Inflammatory macrophage treated with lipopolysaccharide for 4 hours (primary cell): Measurements from ENCODE around the gene GUCY2C.

Experiments used
- DNase-seq: peaks from one replicate; pipeline ENCODE4 v3.0.0-alpha.2; 2020

The GUCY2C gene

GRCh38 chr12:14681625-14682024 lies 14.8 kb downstream of the GUCY2C start:
- DNase-seq: no peak

DNA sequence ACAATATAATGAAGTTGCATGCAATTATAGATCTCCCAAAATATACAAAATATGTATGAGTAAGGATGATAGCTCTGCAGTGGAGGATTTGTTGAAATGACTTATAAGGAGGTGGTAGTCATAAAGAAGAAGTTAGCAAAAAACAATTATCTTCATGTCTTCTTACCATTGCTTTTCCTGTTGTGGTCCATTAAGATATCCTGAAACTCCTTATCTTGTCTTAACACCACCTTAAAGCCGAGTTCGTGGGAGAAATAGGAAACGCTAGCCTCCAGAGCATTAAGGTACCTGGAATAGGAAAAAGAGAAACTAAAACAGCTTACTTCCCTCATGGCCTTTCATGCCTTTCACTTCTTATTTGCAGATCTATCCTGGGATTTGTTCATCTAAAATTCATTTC lies 15.2 kb downstream of the GUCY2C start:
- no peak for DNase-seq

DNA sequence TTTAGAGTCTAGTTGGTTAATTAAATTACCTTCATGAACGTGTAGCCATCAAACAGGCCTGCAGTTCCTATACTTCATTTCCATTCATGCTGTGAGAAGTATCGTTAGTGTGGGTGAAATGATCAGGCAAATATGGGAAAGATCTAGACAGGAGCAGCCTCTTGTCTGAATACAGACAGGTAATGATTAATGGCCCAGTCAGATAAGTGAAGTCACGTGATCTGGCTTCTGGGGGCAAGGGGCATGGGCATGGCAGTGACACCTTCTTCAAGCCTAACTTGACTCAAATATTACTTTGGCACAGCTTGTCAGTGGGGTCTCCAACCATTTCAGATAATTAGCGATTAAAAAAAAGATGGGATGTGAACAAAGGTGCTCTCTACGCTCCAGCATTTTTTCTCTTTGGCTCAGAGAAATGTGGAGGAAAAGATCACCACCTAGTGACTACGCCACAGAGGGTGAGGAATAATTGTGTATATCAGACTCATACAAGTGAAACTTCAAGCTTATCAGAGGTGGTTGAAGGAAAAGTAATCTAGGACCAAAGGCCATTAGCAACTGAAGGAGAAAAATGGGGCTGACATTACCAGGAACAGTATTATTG lies 17.8 kb downstream of the GUCY2C start:
- no peak for DNase-seq

DNA sequence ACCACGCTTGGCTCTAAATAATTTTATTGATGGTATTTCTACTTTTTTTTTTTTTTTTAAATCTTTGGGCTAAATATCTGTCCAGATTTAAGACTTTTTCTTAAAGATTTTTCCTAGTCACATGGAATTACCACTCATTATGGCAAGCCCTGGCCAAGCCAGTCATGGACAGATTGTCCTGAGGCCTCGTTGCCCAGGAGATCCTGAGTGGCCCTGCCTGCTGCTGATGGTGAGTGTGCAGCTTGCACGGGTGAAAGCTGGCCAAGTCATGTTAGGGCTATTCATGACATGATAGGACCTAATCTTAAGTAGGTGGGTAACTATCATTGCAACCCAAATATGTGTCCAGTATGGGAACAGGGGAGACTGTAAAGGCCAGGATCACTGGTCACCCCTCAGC lies 27.8 kb downstream of the GUCY2C start:
- no peak for DNase-seq

DNA sequence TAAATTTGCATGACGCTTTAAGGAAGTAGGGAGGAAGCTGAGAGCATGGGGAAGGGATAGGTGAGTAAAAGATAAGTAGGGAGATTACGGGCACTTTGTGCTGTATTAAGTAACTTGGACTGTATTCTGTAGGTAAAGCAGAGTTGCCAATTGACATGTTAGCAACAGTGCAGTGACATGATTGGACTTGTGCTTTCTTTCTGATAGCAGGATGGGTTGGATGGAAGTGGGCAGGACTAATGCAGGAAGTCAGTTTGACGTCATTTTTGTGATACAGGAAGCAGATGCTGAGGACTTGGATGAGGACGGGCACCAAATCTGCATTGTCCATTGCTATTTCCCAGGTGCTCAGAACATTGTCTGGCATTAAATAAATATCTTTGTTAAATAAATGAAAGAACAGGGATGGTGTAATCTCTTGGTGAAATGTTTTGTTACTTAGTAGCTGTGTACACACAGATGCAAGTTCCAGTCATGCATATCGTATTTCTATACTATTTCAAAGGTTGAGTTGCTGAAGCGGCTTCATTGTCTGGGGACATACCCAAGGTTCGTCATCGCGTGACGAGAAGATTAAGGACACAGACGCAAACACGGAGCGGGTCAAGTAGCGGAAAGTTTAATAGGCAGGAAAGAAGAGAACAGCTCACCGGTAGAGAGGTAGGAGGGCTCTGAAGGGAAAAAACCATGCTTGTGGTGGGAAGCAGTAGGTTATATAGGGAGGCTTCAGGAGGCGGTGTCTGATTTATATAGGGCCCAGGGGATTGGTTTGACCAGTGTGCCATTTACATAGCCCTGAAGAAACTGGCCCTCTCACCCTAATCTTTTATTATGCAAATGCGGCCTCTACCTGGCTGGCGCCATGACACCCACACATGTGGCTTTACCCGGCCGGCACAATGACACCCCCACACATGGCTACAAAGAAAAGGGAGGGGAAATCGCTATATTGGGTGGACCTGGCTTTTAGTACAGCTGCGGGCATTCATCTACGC lies 30.7 kb downstream of the GUCY2C start:
- DNase-seq: no peak

DNA sequence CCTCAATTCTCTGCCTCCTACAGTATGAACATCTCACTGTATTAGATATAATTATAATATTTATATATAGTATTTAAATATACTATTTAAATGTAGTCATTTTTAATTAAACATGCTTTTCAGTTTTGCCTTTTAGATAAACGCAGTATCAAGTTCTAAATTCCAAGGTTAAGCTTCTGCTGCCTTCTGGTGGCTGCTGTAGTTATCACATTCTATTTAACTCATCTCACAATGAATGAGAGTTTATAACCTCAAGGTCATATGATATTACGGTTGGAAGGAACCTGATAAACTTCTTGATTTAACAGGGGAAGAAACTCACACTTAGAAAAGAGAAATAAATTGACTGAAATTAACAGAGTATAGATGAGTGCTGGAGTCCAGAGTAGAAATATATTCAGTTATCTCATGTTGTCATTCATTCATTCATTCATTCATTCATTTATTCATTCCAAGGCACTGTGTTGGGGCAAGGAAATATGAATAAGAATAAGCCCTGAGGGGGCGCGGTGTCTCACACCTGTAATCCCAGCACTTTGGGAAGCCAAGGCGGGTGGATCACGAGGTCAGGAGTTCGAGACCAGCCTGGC lies 31.9 kb downstream of the GUCY2C start:
- peak; percentile 55 for DNase-seq

DNA sequence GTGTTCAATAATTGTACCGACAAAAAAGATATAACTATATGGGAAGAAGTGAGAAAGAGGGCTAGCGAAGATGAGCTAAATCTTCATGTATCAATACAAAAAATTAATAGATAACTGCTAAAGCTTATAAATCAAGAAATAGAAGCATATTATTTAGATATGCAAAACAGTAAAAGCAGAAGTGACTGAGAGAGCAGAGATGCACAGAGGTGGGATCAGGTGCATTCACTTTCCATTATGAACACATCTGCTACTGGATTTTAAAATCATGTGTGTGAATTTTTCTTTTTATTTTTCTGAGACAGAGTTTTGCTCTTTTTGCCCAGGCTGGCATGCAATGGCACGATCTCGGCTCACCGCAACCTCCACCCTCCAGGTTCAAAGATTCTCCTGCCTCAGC lies 33.4 kb downstream of the GUCY2C start:
- DNase-seq: no peak

DNA sequence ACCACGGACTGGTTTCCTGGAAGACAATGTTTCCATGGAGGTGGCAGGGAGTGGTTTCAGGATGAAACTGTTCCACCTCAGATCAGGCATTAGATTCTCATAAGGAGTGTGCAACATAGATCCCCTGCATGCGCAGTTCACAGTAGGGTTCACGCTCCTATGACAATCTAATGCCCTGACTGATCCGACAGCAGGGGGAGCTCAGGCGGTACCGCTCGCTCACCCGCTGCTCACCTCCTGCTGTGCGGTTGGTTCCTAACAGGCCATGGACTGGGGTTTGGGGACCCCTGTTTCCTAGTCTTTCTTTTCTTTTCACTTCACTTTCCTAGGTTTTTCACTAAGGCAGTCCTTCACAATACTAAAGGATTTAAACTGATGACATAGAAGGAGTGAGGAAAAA lies 39.6 kb downstream of the GUCY2C start:
- no peak for DNase-seq

- no peak for DNase-seq
Measured at GRCh38 chr12:14655284-14655683, 41.1 kb downstream of the GUCY2C start.

DNA sequence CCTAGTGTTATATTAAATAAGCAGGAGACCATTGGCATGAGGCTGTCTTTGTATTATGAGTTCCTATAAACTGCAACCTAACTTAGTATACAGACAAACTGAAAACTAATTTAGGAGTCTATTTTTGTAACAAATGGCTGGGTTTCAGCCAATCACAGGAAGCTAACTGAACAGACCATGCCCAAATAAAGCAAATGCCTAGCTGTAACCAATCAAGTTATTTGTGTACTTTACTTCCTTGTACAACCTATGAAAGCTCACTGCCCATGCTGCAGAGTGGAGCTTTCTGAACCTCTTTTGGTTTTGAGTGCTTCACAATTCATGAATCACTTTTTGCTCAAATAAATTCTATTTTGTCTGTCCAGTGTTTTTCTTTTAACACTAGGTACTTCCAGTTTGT lies 41.6 kb downstream of the GUCY2C start:
- DNase-seq: no peak

- DNase-seq: peak; percentile 8
Measured at GRCh38 chr12:14654416-14654815, 42.0 kb downstream of the GUCY2C start.

DNA sequence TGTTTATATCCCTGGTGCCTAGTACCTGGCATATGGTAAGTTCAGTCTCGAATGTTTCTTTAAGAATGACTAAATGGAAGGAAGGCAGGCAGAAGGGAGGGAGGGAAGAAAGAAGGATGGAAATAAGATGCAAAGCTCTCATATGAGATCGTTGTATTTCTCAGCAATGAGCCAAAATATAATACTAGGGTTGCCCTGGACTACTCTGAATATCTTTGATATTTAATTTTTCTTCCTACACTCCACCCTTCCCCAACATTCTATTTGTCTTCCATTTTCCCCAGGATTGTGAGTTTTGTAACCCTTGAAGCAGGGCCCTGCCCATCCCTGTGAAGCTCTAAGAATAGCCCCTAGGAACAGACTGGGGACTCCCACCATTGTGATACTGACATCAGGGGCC lies 43.9 kb downstream of the GUCY2C start:
- no peak for DNase-seq

GRCh38 chr12:14651371-14651770 lies 45.0 kb downstream of the GUCY2C start:
- no peak for DNase-seq

DNA sequence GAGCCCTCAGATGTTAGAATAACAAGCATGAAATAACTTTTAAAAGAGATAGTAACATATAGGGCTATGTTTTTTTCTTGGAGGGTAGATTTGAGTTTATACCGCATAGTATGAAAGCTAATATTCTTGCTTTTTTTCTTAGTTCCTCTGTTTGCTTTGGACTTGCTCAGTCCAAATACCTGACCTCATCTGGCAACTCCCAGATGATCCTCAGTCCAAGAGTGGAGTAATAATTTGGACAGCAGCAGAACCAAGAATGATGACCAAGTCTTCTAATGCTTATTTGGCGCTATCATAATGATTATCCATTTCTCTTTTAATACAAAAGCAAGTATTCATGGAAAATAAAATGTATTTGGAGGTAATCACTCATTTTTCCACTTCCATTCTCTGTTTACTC lies 45.6 kb downstream of the GUCY2C start:
- DNase-seq: no peak

- DNase-seq: no peak
Measured at GRCh38 chr12:14647028-14647750, 49.2 kb downstream of the GUCY2C start.

DNA sequence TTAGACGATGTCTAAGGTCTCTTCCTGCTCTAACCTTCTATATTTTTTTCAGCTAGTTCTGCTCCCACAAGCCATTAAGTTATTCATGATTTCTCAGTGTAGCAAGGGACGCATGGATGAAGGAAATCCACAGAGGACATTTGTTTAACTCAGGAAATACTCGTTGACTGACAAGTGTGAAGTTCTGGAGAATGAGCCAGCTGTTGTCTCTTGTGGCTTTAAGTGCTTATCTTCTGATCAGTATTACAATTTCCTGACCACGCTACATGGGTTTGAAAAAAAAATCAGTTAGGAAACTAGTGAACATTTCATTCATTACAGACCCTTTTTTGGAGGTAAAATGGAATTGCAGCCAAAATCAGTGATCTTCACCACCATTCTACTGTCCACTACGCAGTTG lies 53.1 kb downstream of the GUCY2C start:
- no peak for DNase-seq

DNA sequence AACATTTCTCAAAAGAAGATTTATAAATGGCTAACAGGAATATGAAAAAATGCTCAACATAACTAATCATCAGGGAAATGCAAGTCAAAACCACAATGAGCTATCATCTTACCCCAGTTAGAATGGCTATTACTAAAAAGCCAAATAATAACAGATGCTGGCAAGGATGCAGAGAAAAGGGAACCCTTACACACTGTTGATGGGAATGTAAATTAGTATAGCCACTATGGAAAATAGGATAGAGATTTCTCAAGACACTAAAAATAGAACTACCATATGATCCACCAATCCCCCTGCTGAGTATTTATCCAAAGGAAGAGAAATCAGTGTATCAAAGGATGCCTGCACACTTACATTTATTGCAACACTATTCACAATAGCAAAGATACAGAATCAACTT lies 58.3 kb downstream of the GUCY2C start:
- no peak for DNase-seq

DNA sequence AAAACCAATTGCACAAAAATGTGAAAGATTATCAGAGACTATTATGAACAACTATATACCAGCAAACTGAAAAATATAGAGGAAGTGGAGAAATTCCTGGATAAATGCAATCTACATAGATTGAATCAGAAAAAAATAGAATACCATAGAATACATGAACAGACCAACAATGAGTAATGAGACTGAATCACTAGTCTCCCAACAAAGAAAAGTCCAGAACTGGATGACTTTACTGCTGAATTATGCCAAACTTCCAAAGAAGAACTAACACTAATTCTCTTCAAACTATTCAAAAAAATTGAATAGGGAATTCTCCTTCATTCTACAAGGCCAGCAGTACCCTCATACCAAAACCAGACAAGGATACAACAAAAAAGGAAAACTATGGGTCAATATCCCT lies 60.6 kb downstream of the GUCY2C start:
- no peak for DNase-seq

GRCh38 chr12:14630793-14631192 lies 65.6 kb downstream of the GUCY2C start:
- DNase-seq: no peak

DNA sequence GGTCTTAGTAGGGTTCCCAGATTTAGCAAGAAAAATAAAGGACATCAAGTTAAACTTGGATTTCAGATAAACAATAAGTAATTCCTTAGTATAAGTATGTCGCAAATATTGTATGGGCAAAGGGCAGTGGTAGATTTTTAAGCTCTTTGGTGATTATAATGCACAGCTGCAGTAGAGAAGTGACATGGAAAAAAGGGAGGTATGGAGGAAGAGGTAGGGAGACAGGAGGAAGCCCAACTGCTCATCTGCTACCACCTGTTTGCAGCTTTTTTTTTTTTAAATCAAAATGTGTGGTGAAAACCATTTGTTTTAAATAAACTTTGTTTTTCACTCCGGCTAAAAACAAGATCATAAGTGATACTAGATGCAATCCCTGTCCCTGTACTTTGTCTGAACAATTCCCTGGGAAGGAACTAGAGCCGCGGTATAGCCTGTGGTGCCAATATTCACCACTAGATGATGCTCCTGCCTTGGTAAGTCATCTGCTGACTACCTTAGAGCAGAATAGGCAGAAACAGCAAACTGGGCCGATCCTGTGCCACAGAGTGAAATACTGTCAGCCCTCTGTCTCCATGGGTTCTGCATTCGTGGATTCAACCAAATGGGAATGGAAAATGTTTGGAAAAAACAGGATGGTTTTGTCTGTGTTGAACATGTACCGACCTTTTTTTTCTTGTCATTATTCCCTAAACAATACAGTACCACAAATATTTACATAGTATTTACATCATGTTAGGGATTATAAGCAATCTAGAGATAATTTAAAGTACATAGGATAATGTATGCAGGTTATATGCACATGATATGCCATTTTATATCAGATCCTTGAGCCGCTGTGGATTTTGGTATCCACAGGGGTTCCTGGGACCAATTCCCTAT lies 66.3 kb downstream of the GUCY2C start:
- peak; percentile 64 for DNase-seq

- no peak for DNase-seq
Measured at GRCh38 chr12:14628771-14629170, 67.6 kb downstream of the GUCY2C start.

GRCh38 chr12:14621826-14622225 lies 74.6 kb downstream of the GUCY2C start:
- DNase-seq: peak; percentile 42
